Suprapubic skin (tissue), 4 donors: ENCODE results near the gene ACTG1. TPM values are rescaled to one million over a fixed set of nuclear protein-coding genes. Genes with fewer than 3 reads are reported as not detected.

Experiments used
- DNase-seq, 2 donors: peaks; one replicate each; pipeline ENCODE4 v3.0.0-alpha.2; 2019; ENCODE audit warnings: low spot score in 2 of 2
- H3K27ac ChIP-seq: fragments of 200-600 bp; sonication (generic); one replicate; pipeline ENCODE4 v1.5.1; 2019
- H3K27me3 ChIP-seq: fragments of 200-600 bp; sonication (generic); one replicate; pipeline ENCODE4 v1.5.1; 2019
- H3K36me3 ChIP-seq: fragments of 200-600 bp; sonication (generic); one replicate; pipeline ENCODE4 v1.5.1; 2019
- H3K4me1 ChIP-seq: fragments of 200-600 bp; sonication (generic); one replicate; pipeline ENCODE4 v1.5.1; 2019
- H3K4me3 ChIP-seq: fragments of 200-600 bp; sonication (generic); one replicate; pipeline ENCODE4 v1.5.1; 2019; ENCODE audit warnings: mild to moderate bottlenecking
- H3K9me3 ChIP-seq: fragments of 200-600 bp; sonication (generic); one replicate; pipeline ENCODE4 v1.5.1; 2019
- CTCF ChIP-seq, 2 donors: fragments of 200-600 bp in 1 of 2; fragments of 450-650 bp in 1 of 2; sonication (generic) in 1 of 2; IDR thresholded peaks; one replicate each; pipeline ENCODE4 v1.5.1; 2016 to 2019; ENCODE audit warnings: antibody characterized with exemption in 2 of 2, mild to moderate bottlenecking in 1 of 2, moderate library complexity in 1 of 2
- EP300 ChIP-seq: sonication (generic); formaldehyde crosslinking; IDR thresholded peaks from one replicate; pipeline ENCODE4 v1.6.1; 2017; ENCODE audit warnings: antibody characterized with exemption
- POLR2A ChIP-seq, 2 donors: fragments of 450-650 bp; IDR thresholded peaks; one replicate each; pipeline ENCODE4 v1.6.1; 2017; ENCODE audit warnings: antibody characterized with exemption in 2 of 2, mild to moderate bottlenecking in 2 of 2, moderate library complexity in 2 of 2
- POLR2AphosphoS5 ChIP-seq, 3 donors: sonication (generic); formaldehyde crosslinking; IDR thresholded peaks; one replicate each; pipeline ENCODE4 v1.6.1; 2017; ENCODE audit warnings: antibody characterized with exemption in 3 of 3
- WGBS: methylation state at CpG from one replicate; pipeline ENCODE4 v1.1.5; 2018; 5-methylcytosine and 5-hydroxymethylcytosine counted together
- total RNA-seq, 4 donors: library from RNA; depleted of rRNA; stranded (reverse); fragments of >200 nt; gene quantifications; one replicate each; pipeline ENCODE4 v1.1.0, GENCODE V29; 2016

ACTG1 gene
- total RNA-seq, 4 donors from 2014 or later, result 2,659 to 6,485 (median 4,163) TPM

DNA sequence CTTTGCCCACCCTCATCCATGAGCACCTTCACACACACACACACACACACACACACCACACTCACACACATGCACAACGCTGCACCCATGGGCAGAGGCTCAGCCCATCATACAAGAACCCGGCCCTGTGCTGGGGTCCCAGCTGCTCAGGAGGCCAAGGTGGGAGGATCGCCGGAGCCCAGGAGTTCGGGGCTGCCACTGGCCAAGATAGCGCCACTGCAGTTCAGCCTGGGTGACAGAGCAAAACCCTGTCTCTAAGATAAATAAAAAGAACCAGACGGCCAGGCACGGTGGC lies 12.2 kb upstream of the ACTG1 start:
- Histone ChIP-seq H3K27me3 (peaks cover 36% of the 10 kb centered on the region), H3K9me3 (no peaks in the 10 kb centered on the region), H3K4me1 (peaks cover 21% of the 10 kb centered on the region), H3K4me3 (no peak overlapping the region), H3K27ac (no peak overlapping the region), H3K36me3 (no peaks in the 10 kb centered on the region)
- no peak for DNase-seq
- WGBS, result 83% methylated on average over 8 of the region's 8 CpGs
- no peak for TF ChIP-seq POLR2A (IDR thresholded peaks at IDR 0.05)

- TF ChIP-seq POLR2A (IDR thresholded peaks at IDR 0.05), result no peak
- no peak for TF ChIP-seq CTCF (IDR thresholded peaks at IDR 0.05)
- TF ChIP-seq EP300, result no peak
- no peak for TF ChIP-seq POLR2AphosphoS5 (IDR thresholded peaks at IDR 0.05)
- Histone ChIP-seq H3K4me1 (peaks cover 26% of the 10 kb centered on the region), H3K27ac (no peak overlapping the region), H3K9me3 (no peaks in the 10 kb centered on the region), H3K27me3 (peaks cover 32% of the 10 kb centered on the region), H3K4me3 (no peak overlapping the region), H3K36me3 (no peaks in the 10 kb centered on the region)
- no peak for DNase-seq
- 77% methylated on average over 6 of the region's 18 CpGs for WGBS
These were observed 11.7 kb upstream of the ACTG1 start for GRCh38 chr17:81524039-81524864.

DNA sequence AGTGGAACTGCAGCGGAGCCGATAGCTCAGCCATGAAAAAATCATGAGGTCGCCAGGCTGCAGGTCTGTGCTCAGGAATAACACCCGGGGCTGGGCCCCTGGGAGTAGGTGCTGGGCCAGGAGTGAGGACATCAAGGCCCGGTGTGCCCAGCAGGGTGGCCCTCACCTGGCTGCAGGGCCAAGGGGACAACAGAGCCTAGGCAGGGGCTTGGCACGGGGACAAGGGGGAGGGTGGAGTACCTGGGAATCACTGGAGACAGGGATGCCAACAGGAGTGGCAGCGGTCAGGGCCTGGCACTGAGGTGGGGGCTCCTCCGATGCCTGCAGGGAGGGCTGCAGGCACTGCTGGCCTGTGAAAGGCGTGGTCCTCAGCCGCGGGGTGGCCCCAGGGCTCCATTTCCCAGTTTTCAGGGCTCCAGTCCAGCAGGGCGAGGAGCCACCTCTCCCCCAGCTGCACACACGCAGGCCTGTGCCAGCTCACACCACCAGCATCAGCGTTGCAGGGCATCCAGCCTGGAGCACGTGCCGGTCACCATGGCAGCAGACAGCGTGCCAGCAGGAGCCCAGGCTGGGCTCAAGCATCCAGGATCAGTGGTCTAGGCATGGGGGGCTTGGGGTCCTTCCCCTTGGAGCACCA lies 10.9 kb upstream of the ACTG1 start:
- TF ChIP-seq CTCF (IDR thresholded peaks at IDR 0.05) (peak in 1 of 2 donors; percentile 21), POLR2AphosphoS5 (IDR thresholded peaks at IDR 0.05) (no peak)
- 4% methylated on average over 5 of the region's 17 CpGs for WGBS
- peaks cover 25% of the 10 kb centered on the region for H3K27me3 ChIP-seq
- no peaks in the 10 kb centered on the region for H3K9me3 ChIP-seq
- no peak for DNase-seq
- H3K27ac ChIP-seq, result no peak overlapping the region
- peaks cover 34% of the 10 kb centered on the region for H3K4me1 ChIP-seq
- no peaks in the 10 kb centered on the region for H3K36me3 ChIP-seq
- no peak overlapping the region for H3K4me3 ChIP-seq

DNA sequence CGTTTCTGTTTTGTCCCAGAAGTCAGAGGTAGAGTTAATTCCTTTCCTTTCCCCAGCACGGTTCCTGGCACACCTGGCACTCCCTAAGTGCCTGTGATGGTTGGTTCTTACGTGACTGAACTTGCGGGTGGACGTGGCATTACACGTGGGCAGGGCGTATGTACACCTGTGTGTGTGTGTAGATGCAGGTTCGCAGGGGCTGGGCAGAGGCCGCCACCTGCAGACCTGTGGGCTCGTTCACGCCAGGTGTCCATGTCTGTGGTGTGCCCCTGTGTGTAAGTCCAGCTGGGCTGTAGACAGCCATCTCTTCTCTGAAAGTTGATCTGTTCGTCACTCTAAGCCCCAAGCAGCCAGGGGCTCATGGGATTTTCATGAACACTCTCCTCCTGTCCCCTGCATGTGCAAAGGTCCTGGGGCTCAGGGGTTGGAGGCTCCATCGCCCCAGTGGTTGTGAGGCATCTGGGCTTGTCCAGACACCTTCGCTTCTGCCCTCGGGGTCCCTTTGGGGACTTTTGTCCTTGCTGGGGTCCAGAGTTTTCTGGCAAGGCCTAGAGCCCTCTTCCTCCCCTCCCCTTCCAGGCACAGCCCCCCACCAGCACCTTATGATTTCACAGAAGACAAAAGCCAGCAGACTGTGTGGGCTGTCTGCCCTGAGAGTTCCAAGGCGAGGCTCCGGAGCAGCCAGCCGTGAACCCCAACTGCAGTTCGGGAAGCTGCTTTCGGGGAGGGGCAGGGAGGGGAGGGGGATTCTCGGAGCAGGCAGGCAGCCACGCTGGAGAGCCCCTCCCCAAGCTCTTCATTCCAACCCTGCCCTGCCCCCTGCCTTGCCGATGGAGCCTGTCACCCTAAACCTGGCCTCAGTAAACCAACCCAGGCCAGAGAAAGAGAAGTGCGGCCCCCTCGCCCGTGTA lies 10.1 kb upstream of the ACTG1 start:
- H3K4me1 ChIP-seq, result peaks cover 35% of the 10 kb centered on the region
- peaks cover 19% of the 10 kb centered on the region for H3K27me3 ChIP-seq
- H3K4me3 ChIP-seq, result no peak overlapping the region
- no peaks in the 10 kb centered on the region for H3K9me3 ChIP-seq
- WGBS, result 90% methylated on average over 4 of the region's 26 CpGs
- no peak overlapping the region for H3K27ac ChIP-seq
- TF ChIP-seq EP300, result no peak
- TF ChIP-seq CTCF (IDR thresholded peaks at IDR 0.05), result no peak
- no peak for TF ChIP-seq POLR2AphosphoS5 (IDR thresholded peaks at IDR 0.05)
- TF ChIP-seq POLR2A (IDR thresholded peaks at IDR 0.05), result no peak
- H3K36me3 ChIP-seq, result no peaks in the 10 kb centered on the region
- DNase-seq, result no peak

GRCh38 chr17:81520021-81520901 lies 7.7 kb upstream of the ACTG1 start:
- TF ChIP-seq POLR2A (IDR thresholded peaks at IDR 0.05) (no peak), POLR2AphosphoS5 (IDR thresholded peaks at IDR 0.05) (no peak), EP300 (no peak), CTCF (IDR thresholded peaks at IDR 0.05) (no peak)
- WGBS, result 53% methylated on average over 3 of the region's 14 CpGs
- peak overlapping the region; percentile 70 for H3K4me3 ChIP-seq
- no peak overlapping the region for H3K27ac ChIP-seq
- H3K36me3 ChIP-seq, result no peaks in the 10 kb centered on the region
- no peak for DNase-seq
- peaks cover 56% of the 10 kb centered on the region for H3K4me1 ChIP-seq
- no peaks in the 10 kb centered on the region for H3K9me3 ChIP-seq
- H3K27me3 ChIP-seq, result peaks cover 6% of the 10 kb centered on the region
